WTC11 (cell line): ENCODE results near the gene POLR3B. TPM values are rescaled to one million over a fixed set of nuclear protein-coding genes. Genes with fewer than 3 reads are reported as not detected.

Source experiments
- ATAC-seq: fragments of 200-7000 bp; cut with Tn5 transposase; 2 replicates; pipeline ENCODE4 v1.10.0; 2021; ENCODE audit warnings: mild to moderate bottlenecking, moderate library complexity
- CTCF ChIA-PET: fragments of 300-600 bp; sonication (Branson Sonifier 250); formaldehyde crosslinking; loops from one replicate; lab custom pipeline; 2021; ENCODE audit warnings: antibody characterized with exemption; lab: Charles Lee
- POLR2A ChIA-PET: fragments of 350-600 bp; sonication (Branson Sonifier 250); formaldehyde crosslinking; loops from one replicate; lab custom pipeline; 2021; ENCODE audit warnings: antibody characterized with exemption; lab: Charles Lee
- DNase-seq: peaks from one replicate; pipeline ENCODE4 v3.0.0; 2021; ENCODE audit warnings: low spot score
- H3K27ac Mint-ChIP-seq: 2 replicates; pipeline ENCODE4 v1.8.0; 2021; ENCODE audit warnings: mixed read lengths
- H3K27me3 Mint-ChIP-seq: 2 replicates; pipeline ENCODE4 v1.8.0; 2021; ENCODE audit warnings: low read depth, mild to moderate bottlenecking, moderate library complexity, mixed read lengths
- H3K36me3 Mint-ChIP-seq: 2 replicates; pipeline ENCODE4 v1.8.0; 2021; ENCODE audit warnings: mixed read lengths
- H3K4me1 Mint-ChIP-seq: 2 replicates; pipeline ENCODE4 v1.8.0; 2022; ENCODE audit warnings: mixed read lengths
- H3K4me3 Mint-ChIP-seq: 2 replicates; pipeline ENCODE4 v1.8.0; 2021; ENCODE audit warnings: mild to moderate bottlenecking, moderate library complexity, mixed read lengths
- H3K9me3 Mint-ChIP-seq: 2 replicates; pipeline ENCODE4 v1.8.0; 2021; ENCODE audit warnings: mixed read lengths
- ATF2 ChIP-seq: sonication (generic); formaldehyde crosslinking; IDR thresholded peaks from 2 replicates; pipeline ENCODE4 v1.8.1; 2022; ENCODE audit warnings: low read depth, missing genetic modification reagents, borderline replicate concordance
- ATF3 ChIP-seq: sonication (generic); formaldehyde crosslinking; conservative IDR thresholded peaks from 2 replicates; pipeline ENCODE4 v1.8.1; 2022; ENCODE audit warnings: mild to moderate bottlenecking, missing genetic modification reagents
- CDX4 ChIP-seq: fragments of 250-450 bp; sonication (Bioruptor Pico); IDR thresholded peaks from 2 replicates; pipeline ENCODE4 v1.9.0; 2021; ENCODE audit warnings: moderate library complexity, mild to moderate bottlenecking, inconsistent platforms, borderline replicate concordance
- CREB1 ChIP-seq: sonication (generic); formaldehyde crosslinking; IDR thresholded peaks from 2 replicates; pipeline ENCODE4 v1.8.0; 2023; ENCODE audit warnings: mild to moderate bottlenecking, missing genetic modification reagents
- ESRRA ChIP-seq: sonication (generic); formaldehyde crosslinking; IDR thresholded peaks from 2 replicates; pipeline ENCODE4 v1.8.1; 2022; ENCODE audit warnings: mild to moderate bottlenecking, missing genetic modification reagents, borderline replicate concordance
- FOXJ3 ChIP-seq: sonication (generic); formaldehyde crosslinking; IDR thresholded peaks from 2 replicates; pipeline ENCODE4 v1.9.0; 2021; ENCODE audit warnings: missing genetic modification reagents, mild to moderate bottlenecking, borderline replicate concordance
- FOXP4 ChIP-seq: sonication (generic); formaldehyde crosslinking; IDR thresholded peaks from 2 replicates; pipeline ENCODE4 v1.8.0; 2022; ENCODE audit warnings: mild to moderate bottlenecking, missing genetic modification reagents
- KAT7 ChIP-seq: sonication (generic); formaldehyde crosslinking; IDR thresholded peaks from 2 replicates; pipeline ENCODE4 v1.8.1; 2023; ENCODE audit warnings: missing genetic modification reagents, mild to moderate bottlenecking, borderline replicate concordance
- MAX ChIP-seq: sonication (generic); formaldehyde crosslinking; IDR thresholded peaks from 2 replicates; pipeline ENCODE4 v1.8.0; 2022; ENCODE audit warnings: mild to moderate bottlenecking, missing genetic modification reagents
- MXD4 ChIP-seq: fragments of 250-450 bp; sonication (Bioruptor Pico); IDR thresholded peaks from 2 replicates; pipeline ENCODE4 v1.8.0; 2021; ENCODE audit warnings: mild to moderate bottlenecking, moderate library complexity, borderline replicate concordance
- NFE2L1 ChIP-seq: sonication (generic); formaldehyde crosslinking; IDR thresholded peaks from 2 replicates; pipeline ENCODE4 v1.8.1; 2023; ENCODE audit warnings: missing genetic modification reagents
- SMAD3 ChIP-seq: sonication (generic); formaldehyde crosslinking; IDR thresholded peaks from 2 replicates; pipeline ENCODE4 v1.8.0; 2022; ENCODE audit warnings: missing genetic modification reagents, mild to moderate bottlenecking, borderline replicate concordance
- USF2 ChIP-seq: sonication (generic); formaldehyde crosslinking; IDR thresholded peaks from 2 replicates; pipeline ENCODE4 v1.8.1; 2023; ENCODE audit warnings: mild to moderate bottlenecking, missing genetic modification reagents, moderate library complexity
- ZBTB43 ChIP-seq: sonication (generic); formaldehyde crosslinking; IDR thresholded peaks from 2 replicates; pipeline ENCODE4 v1.8.1; 2023; ENCODE audit warnings: mild to moderate bottlenecking, missing genetic modification reagents
- ZMAT4 ChIP-seq: fragments of 250-450 bp; sonication (Bioruptor Pico); IDR thresholded peaks from 2 replicates; pipeline ENCODE4 v1.9.0; 2021; ENCODE audit warnings: mild to moderate bottlenecking
- ZNF416 ChIP-seq: fragments of 250-450 bp; sonication (Bioruptor Pico); IDR thresholded peaks from 2 replicates; pipeline ENCODE4 v1.9.0; 2021; ENCODE audit warnings: mild to moderate bottlenecking, inconsistent platforms
- ZNF423 ChIP-seq: fragments of 250-450 bp; sonication (Bioruptor Pico); IDR thresholded peaks from 2 replicates; pipeline ENCODE4 v2.1.2; 2022; ENCODE audit warnings: mild to moderate bottlenecking, moderate library complexity
- ZNF671 ChIP-seq: fragments of 250-450 bp; sonication (Bioruptor Pico); IDR thresholded peaks from 2 replicates; pipeline ENCODE4 v1.8.0; 2021; ENCODE audit warnings: mild to moderate bottlenecking
- total RNA-seq: library from RNA; stranded (reverse); gene quantifications from 3 replicates; pipeline ENCODE4 v1.2.3, GENCODE V29; 2021

Gene POLR3B
- total RNA-seq, 1 experiment from 2014 or later: 9.0 TPM

- CTCF ChIA-PET: no interaction called here
- TF ChIP-seq MXD4 (CRISPR knock-in tag) (no peak), ZNF423 (CRISPR knock-in tag) (no peak), CREB1 (CRISPR knock-in tag) (no peak), FOXP4 (no peak), SMAD3 (CRISPR knock-in tag) (no peak), ZNF416 (CRISPR knock-in tag) (no peak), FOXJ3 (CRISPR knock-in tag) (no peak)
- TF ChIP-seq, all 79 proteins: peak for 0
- H3K9me3 Mint-ChIP-seq: peaks cover 13% of the 10 kb centered on the region
- H3K27ac Mint-ChIP-seq: no peak overlapping the region
- no peak overlapping the region for H3K4me3 Mint-ChIP-seq
- ATAC-seq: peak; percentile 24
- H3K4me1 Mint-ChIP-seq: peaks cover 41% of the 10 kb centered on the region
- DNase-seq: no peak
- POLR2A ChIA-PET: no interaction called here
- peaks cover 9% of the 10 kb centered on the region for H3K36me3 Mint-ChIP-seq
- peaks cover 36% of the 10 kb centered on the region for H3K27me3 Mint-ChIP-seq
Observed at GRCh38 chr12:106329231-106329982, 28.1 kb upstream of the POLR3B start.

GRCh38 chr12:106331599-106331998 lies 25.9 kb upstream of the POLR3B start:
- peak; percentile 85 for ATAC-seq
- CTCF ChIA-PET: interaction anchor here (1.1 kb wide), 1 partner anchor 26 kb away, joined by 5 read pairs; the partner anchor contains the start of gene POLR3B
- TF ChIP-seq ZBTB43 (CRISPR knock-in tag): no peak
- peak; percentile 41; the same call in 1 of the 2 replicates for TF ChIP-seq USF2
- Mint-ChIP-seq H3K27me3 (peaks cover 14% of the 10 kb centered on the region), H3K27ac (0 out of 2 replicates have a peak overlapping the region, but pooled peaks have one; percentile 38), H3K4me3 (no peak overlapping the region), H3K4me1 (peaks cover 41% of the 10 kb centered on the region), H3K9me3 (peaks cover 13% of the 10 kb centered on the region), H3K36me3 (peaks cover 9% of the 10 kb centered on the region)
- DNase-seq: no peak
- POLR2A ChIA-PET: interaction anchor here (0.5 kb wide), 1 partner anchor 146 kb away, joined by 3 read pairs; no protein-coding TSS in a partner anchor

GRCh38 chr12:106332536-106332935 lies 25.0 kb upstream of the POLR3B start:
- peaks cover 6% of the 10 kb centered on the region for H3K27me3 Mint-ChIP-seq
- DNase-seq (no peak), ATAC-seq (no peak)
- ChIA-PET CTCF (no interaction called here), POLR2A (no interaction called here)
- peaks cover 13% of the 10 kb centered on the region for H3K9me3 Mint-ChIP-seq
- H3K36me3 Mint-ChIP-seq: peaks cover 9% of the 10 kb centered on the region
- no peak overlapping the region for H3K27ac Mint-ChIP-seq
- H3K4me1 Mint-ChIP-seq: peaks cover 36% of the 10 kb centered on the region
- TF ChIP-seq NFE2L1 (CRISPR knock-in tag) (no peak), KAT7 (CRISPR knock-in tag) (no peak), ATF2 (no peak), ZMAT4 (CRISPR knock-in tag) (no peak), MAX (no peak), ZNF671 (CRISPR knock-in tag) (no peak), ESRRA (CRISPR knock-in tag) (no peak), ATF3 (CRISPR knock-in tag) (no peak), CDX4 (CRISPR knock-in tag) (no peak), ZNF416 (CRISPR knock-in tag) (no peak)
- no peak overlapping the region for H3K4me3 Mint-ChIP-seq
